DND-41 (cell line): ENCODE data around the gene NOP16.

ENCODE experiments used
- ATAC-seq: fragments of 200-7000 bp; cut with Tn5 transposase; 3 replicates; pipeline ENCODE4 v1.9.1; 2021; ENCODE audit warnings: low read depth; ENCODE audit not compliant: insufficient read depth
- DNase-seq: peaks from one replicate; pipeline ENCODE4 v3.0.0-alpha.2; 2020
- H2AFZ ChIP-seq: 2 replicates; pipeline ENCODE4 v1.6.0; 2012; ENCODE audit warnings: low read depth, low read length
- H3K27ac ChIP-seq: 2 replicates; pipeline ENCODE4 v1.5.1; 2012; ENCODE audit warnings: low read length, inconsistent platforms
- H3K27me3 ChIP-seq: fragments of 200-600 bp; sonication (generic); 2 replicates; pipeline ENCODE4 v1.6.0; 2012; ENCODE audit warnings: low read length, mild to moderate bottlenecking, inconsistent platforms; ENCODE audit not compliant: insufficient read depth, poor library complexity
- H3K36me3 ChIP-seq: 2 replicates; pipeline ENCODE4 v1.5.1; 2012; ENCODE audit warnings: low read length, inconsistent platforms; ENCODE audit not compliant: insufficient read depth
- H3K4me1 ChIP-seq: 2 replicates; pipeline ENCODE4 v1.5.1; 2012; ENCODE audit warnings: mild to moderate bottlenecking, low read length; ENCODE audit not compliant: insufficient read depth
- H3K4me2 ChIP-seq: 2 replicates; pipeline ENCODE4 v1.6.0; 2012; ENCODE audit warnings: mild to moderate bottlenecking, moderate library complexity, low read length, inconsistent platforms; ENCODE audit not compliant: insufficient read depth
- H3K4me3 ChIP-seq, 2 experiments: fragments of 200-600 bp in 1 of 2; shearing (Covaris generic) in 1 of 2; 2 replicates each; pipeline ENCODE4 v1.5.1; 2012 to 2016; ENCODE audit warnings: inconsistent platforms in 2 of 2, low read length in 2 of 2, mild to moderate bottlenecking in 2 of 2, low read depth in 1 of 2, moderate library complexity in 1 of 2
- H3K79me2 ChIP-seq: 2 replicates; pipeline ENCODE4 v1.6.0; 2012; ENCODE audit warnings: low read length, inconsistent platforms; ENCODE audit not compliant: insufficient read depth
- H3K9ac ChIP-seq: 2 replicates; pipeline ENCODE4 v1.6.0; 2012; ENCODE audit warnings: low read depth, mild to moderate bottlenecking, inconsistent platforms, low read length, moderate library complexity
- H3K9me3 ChIP-seq: 2 replicates; pipeline ENCODE4 v1.5.1; 2012; ENCODE audit warnings: low read length, moderate library complexity, mild to moderate bottlenecking, inconsistent platforms; ENCODE audit not compliant: insufficient read depth, severe bottlenecking
- H4K20me1 ChIP-seq: 2 replicates; pipeline ENCODE4 v1.6.0; 2012; ENCODE audit warnings: low read length; ENCODE audit not compliant: insufficient read depth
- CTCF ChIP-seq: IDR thresholded peaks from 2 replicates; pipeline ENCODE4 v1.5.1; 2012; ENCODE audit warnings: borderline replicate concordance, low read length, moderate library complexity, mild to moderate bottlenecking; ENCODE audit not compliant: poor library complexity, severe bottlenecking; ENCODE audit errors: extremely low read depth
- EZH2 ChIP-seq: IDR thresholded peaks from 3 replicates; pipeline ENCODE4 v1.6.1; 2012; ENCODE audit warnings: borderline replicate concordance, low read depth, mild to moderate bottlenecking, moderate library complexity, low read length, inconsistent platforms; ENCODE audit not compliant: severe bottlenecking

Gene NOP16

GRCh38 chr5:176386491-176386890, 1.9 kb downstream of the NOP16 start:
- DNase-seq (no peak), ATAC-seq (no peak)
- TF ChIP-seq EZH2 (no peak), CTCF (no peak)
- Histone ChIP-seq H3K36me3 (peaks cover 73% of the 10 kb centered on the region), H2AFZ (no peak overlapping the region), H3K27me3 (no peaks in the 10 kb centered on the region), H3K4me1 (peaks cover 33% of the 10 kb centered on the region), H3K79me2 (peaks cover 57% of the 10 kb centered on the region), H3K27ac (no peak overlapping the region; the same call in 1 of the 2 replicates), H3K4me3 (peak overlapping the region in 1 of 2 experiments; percentile 97; a peak in 1 of 4 replicates), H3K4me2 (peak overlapping the region; percentile 92), H4K20me1 (peaks cover 47% of the 10 kb centered on the region), H3K9me3 (no peaks in the 10 kb centered on the region), H3K9ac (peak overlapping the region; percentile 84; the same call in 1 of the 2 replicates)

GRCh38 chr5:176384991-176385390, 3.4 kb downstream of the NOP16 start:
- Histone ChIP-seq H2AFZ (no peak overlapping the region), H3K9ac (no peak overlapping the region), H4K20me1 (peaks cover 47% of the 10 kb centered on the region), H3K27me3 (no peaks in the 10 kb centered on the region), H3K4me2 (no peak overlapping the region; the same call in 1 of the 2 replicates), H3K79me2 (peaks cover 49% of the 10 kb centered on the region), H3K27ac (no peak overlapping the region), H3K9me3 (no peaks in the 10 kb centered on the region), H3K4me3 (no peak overlapping the region), H3K4me1 (peaks cover 28% of the 10 kb centered on the region), H3K36me3 (peaks cover 66% of the 10 kb centered on the region)
- TF ChIP-seq CTCF = no peak
- no peak for TF ChIP-seq EZH2
- ATAC-seq = no peak
- DNase-seq = no peak

GRCh38 chr5:176384366-176384930, 4.0 kb downstream of the NOP16 start:
- Histone ChIP-seq H3K9me3 (no peaks in the 10 kb centered on the region), H3K9ac (no peak overlapping the region), H3K36me3 (peaks cover 66% of the 10 kb centered on the region), H3K79me2 (peaks cover 44% of the 10 kb centered on the region), H3K27me3 (no peaks in the 10 kb centered on the region), H3K4me2 (no peak overlapping the region), H3K4me1 (peaks cover 23% of the 10 kb centered on the region), H4K20me1 (peaks cover 47% of the 10 kb centered on the region), H3K4me3 (no peak overlapping the region), H3K27ac (no peak overlapping the region), H2AFZ (no peak overlapping the region)
- DNase-seq (no peak), ATAC-seq (no peak)
- TF ChIP-seq EZH2 (no peak), CTCF (no peak)
